HepG2 (cell line): ENCODE results near the gene CCDC33. TPM values are rescaled to one million over a fixed set of nuclear protein-coding genes. Genes with fewer than 3 reads are reported as not detected.

Source experiments
- ARID5B ChIP-seq: IDR thresholded peaks from 2 replicates; pipeline ENCODE4 v1.4.0; 2020; ENCODE audit warnings: mild to moderate bottlenecking, missing genetic modification reagents
- ELF1 ChIP-seq: sonication (generic); formaldehyde crosslinking; IDR thresholded peaks from 2 replicates; pipeline ENCODE4 v1.4.0; 2020; ENCODE audit warnings: missing genetic modification reagents
- KDM4B ChIP-seq: sonication (generic); formaldehyde crosslinking; IDR thresholded peaks from 2 replicates; pipeline ENCODE4 v1.4.0; 2020; ENCODE audit warnings: missing genetic modification reagents
- NFKBIZ ChIP-seq: IDR thresholded peaks from 2 replicates; pipeline ENCODE4 v1.6.1; 2018; ENCODE audit warnings: missing genetic modification reagents, missing compliant biosample characterization
- PITX1 ChIP-seq: sonication (generic); formaldehyde crosslinking; IDR thresholded peaks from 2 replicates; pipeline ENCODE4 v1.5.1; 2020; ENCODE audit warnings: mild to moderate bottlenecking, missing genetic modification reagents
- ZBTB40 ChIP-seq, 2 experiments: fragments of 450-650 bp in 1 of 2; sonication (generic) in 1 of 2; formaldehyde crosslinking in 1 of 2; IDR thresholded peaks; 2 replicates each; pipeline versions ENCODE4 v1.6.1 to v1.8.0; 2016 to 2022; ENCODE audit warnings: antibody characterized with exemption in 1 of 2, mild to moderate bottlenecking in 1 of 2, missing genetic modification reagents in 1 of 2
- ZNF773 ChIP-seq: sonication (generic); formaldehyde crosslinking; IDR thresholded peaks from 2 replicates; pipeline ENCODE4 v1.4.0; 2020; ENCODE audit warnings: missing genetic modification reagents, borderline replicate concordance
- ZNF883 ChIP-seq: sonication (generic); formaldehyde crosslinking; IDR thresholded peaks from 2 replicates; pipeline ENCODE4 v1.5.1; 2020; ENCODE audit warnings: mild to moderate bottlenecking, missing genetic modification reagents; ENCODE audit errors: not compliant biosample characterization
- polyA plus RNA-seq, 8 experiments: library from polyadenylated mRNA; depleted of rRNA in 3 of 8; stranded (reverse) in 7 of 8; unstranded in 1 of 8; fragments of >200 nt; fragmentation: Illumina TruSeq in 4 of 8; extraction: Trizol in 4 of 8; gene quantifications; 2 replicates each; pipeline versions ENCODE4 v1.2.1 to v1.2.3, GENCODE V29; 2011 to 2016; ENCODE audit warnings: low read depth in 4 of 8, missing spikeins in 1 of 8, mixed read lengths in 1 of 8; ENCODE audit not compliant: insufficient read depth in 1 of 8
- total RNA-seq, 5 experiments: library from RNA; depleted of rRNA; stranded (reverse); fragments of >200 nt; fragmentation: Illumina TruSeq; extraction: Trizol; gene quantifications; 2 replicates each; pipeline ENCODE4 v1.2.3, GENCODE V29; 2016; ENCODE audit warnings: low read depth in 1 of 5

CCDC33 gene
- total and polyA plus RNA-seq, 2 of the 13 experiments (the other 11 are each of a cell fraction or from before 2014, with no cell fraction given): 0.30 TPM; not detected in 1

- TF ChIP-seq ZBTB40 (IDR thresholded peaks at IDR 0.05): no peak
- no peak for TF ChIP-seq ZBTB40 (CRISPR knock-in tag; IDR thresholded peaks at IDR 0.05)
- TF ChIP-seq NFKBIZ: no peak
- no peak for TF ChIP-seq KDM4B (CRISPR knock-in tag)
- TF ChIP-seq ARID5B (CRISPR knock-in tag): no peak
- no peak for TF ChIP-seq PITX1
- TF ChIP-seq ELF1: no peak
- TF ChIP-seq ZNF883 (CRISPR knock-in tag): no peak
- TF ChIP-seq ZNF773 (CRISPR knock-in tag): no peak
These were observed 144.4 kb downstream of the CCDC33 start (continued) for GRCh38 chr15:74380361-74381189.
